T-cell (primary cell): ENCODE data around the gene NES. TPM values are rescaled to one million over a fixed set of nuclear protein-coding genes. Genes with fewer than 3 reads are reported as not detected.

Experiments
- ATAC-seq, 4 experiments: fragments of 200-7000 bp in 3 of 4; fragments of 150-1000 bp in 1 of 4; cut with Tn5 transposase; replicated peaks in 1 of 4; 1 replicate in 3 of 4; 2 replicates in 1 of 4; pipeline ENCODE4 v1.10.0; 2021; ENCODE audit warnings: moderate library complexity in 3 of 4, mild to moderate bottlenecking in 2 of 4, moderate number of reproducible peaks in 1 of 4
- CTCF ChIA-PET, 2 donors: fragments of 300-600 bp; sonication (Branson Sonifier 250); formaldehyde crosslinking; loops; one replicate each; lab custom pipeline; 2022; ENCODE audit warnings: antibody characterized with exemption in 2 of 2; lab: Charles Lee
- POLR2A ChIA-PET, 2 donors: fragments of 300-600 bp; sonication (Branson Sonifier 250); formaldehyde crosslinking; loops; one replicate each; lab custom pipeline; 2022; ENCODE audit warnings: antibody characterized with exemption in 2 of 2; lab: Charles Lee
- DNase-seq, 35 experiments: peaks; one replicate each; pipeline versions ENCODE4 v3.0.0 to v3.0.0-alpha.2; 2013 to 2023
- H3K27ac ChIP-seq: one replicate; pipeline ENCODE4 v1.5.1; 2013; ENCODE audit warnings: low read length
- H3K27me3 ChIP-seq, 2 experiments: replicated peaks in 1 of 2; 1 replicate in 1 of 2; 2 replicates in 1 of 2; pipeline versions ENCODE4 v1.6.1 to v1.7.0; 2013; ENCODE audit warnings: low read length in 1 of 2, mixed read lengths in 1 of 2; ENCODE audit not compliant: control insufficient read depth in 2 of 2, insufficient read depth in 2 of 2; ENCODE audit errors: extremely low read depth in 1 of 2
- H3K36me3 ChIP-seq, 2 donors: 1 replicate in 1 of 2; 2 replicates in 1 of 2; pipeline versions ENCODE4 v1.6.1 to v1.7.0; 2013; ENCODE audit warnings: low read length in 1 of 2; ENCODE audit not compliant: control insufficient read depth in 2 of 2, insufficient read depth in 1 of 2; ENCODE audit errors: extremely low read depth in 1 of 2
- H3K4me1 ChIP-seq, 2 experiments: 1 replicate in 1 of 2; 2 replicates in 1 of 2; pipeline versions ENCODE4 v1.6.1 to v1.7.0; 2013; ENCODE audit warnings: low read length in 2 of 2, mixed read lengths in 1 of 2; ENCODE audit not compliant: insufficient read depth in 2 of 2, control insufficient read depth in 1 of 2; ENCODE audit errors: extremely low read depth in 1 of 2
- H3K4me3 ChIP-seq, 2 donors: 1 replicate in 1 of 2; 2 replicates in 1 of 2; pipeline versions ENCODE4 v1.5.1 to v1.7.0; 2013; ENCODE audit warnings: mild to moderate bottlenecking in 2 of 2, low read length in 1 of 2, moderate library complexity in 1 of 2; ENCODE audit not compliant: control insufficient read depth in 1 of 2; ENCODE audit errors: extremely low read depth in 1 of 2
- H3K9me3 ChIP-seq: 2 replicates; pipeline ENCODE4 v1.7.0; 2013
- H3K27ac Mint-ChIP-seq, 2 donors: one replicate each; pipeline ENCODE4 v1.8.0; 2020 to 2021; ENCODE audit warnings: mild to moderate bottlenecking in 2 of 2, mixed read lengths in 2 of 2
- H3K27me3 Mint-ChIP-seq, 2 donors: one replicate each; pipeline ENCODE4 v1.8.0; 2021 to 2022; ENCODE audit warnings: mixed read lengths in 2 of 2
- H3K36me3 Mint-ChIP-seq: one replicate; pipeline ENCODE4 v1.8.0; 2021; ENCODE audit warnings: mixed read lengths
- H3K4me1 Mint-ChIP-seq, 3 donors: one replicate each; pipeline ENCODE4 v1.8.0; 2020 to 2022; ENCODE audit warnings: mixed read lengths in 3 of 3, mild to moderate bottlenecking in 1 of 3
- H3K4me3 Mint-ChIP-seq, 3 donors: one replicate each; pipeline ENCODE4 v1.8.0; 2020 to 2022; ENCODE audit warnings: mild to moderate bottlenecking in 3 of 3, mixed read lengths in 3 of 3, moderate library complexity in 3 of 3
- H3K9me3 Mint-ChIP-seq, 3 donors: one replicate each; pipeline ENCODE4 v1.8.0; 2020 to 2022; ENCODE audit warnings: mixed read lengths in 3 of 3
- WGBS: methylation state at CpG from one replicate; pipeline ENCODE4 v1.1.5; 2013; ENCODE audit warnings: missing lambda C conversion rate; ENCODE audit not compliant: insufficient coverage; 5-methylcytosine and 5-hydroxymethylcytosine counted together
- total RNA-seq, 35 experiments: library from RNA in 6 of 35; stranded (reverse) in 6 of 35; fragments of 120-200 nt in 1 of 35; gene quantifications; one replicate each; pipeline versions ENCODE4 v1.2.1 to v1.2.4 and lab custom pipeline; 2013 to 2026

Gene NES
- total RNA-seq, 5 donors from 2014 or later (not counting 1 experiment from before 2014, with no cell fraction given) = 0.10 to 0.35 (median 0.25) TPM; not detected in 2

GRCh38 chr1:156646738-156647211, 30.4 kb downstream of the NES start:
- no peaks in the 10 kb centered on the region for H3K36me3 Mint-ChIP-seq
- ATAC-seq = no peak
- H3K4me3 ChIP-seq = no peak overlapping the region
- POLR2A ChIA-PET = no interaction called here
- peaks cover 5 to 25% of the 10 kb centered on the region in 2 experiments for H3K4me1 ChIP-seq
- 26% methylated on average over 51 of the region's 51 CpGs for WGBS
- DNase-seq = no peak
- peaks cover 17 to 91% of the 10 kb centered on the region in 2 experiments for H3K27me3 ChIP-seq
- no peaks in the 10 kb centered on the region for H3K9me3 ChIP-seq
- H3K27me3 Mint-ChIP-seq = peaks cover 64 to 86% of the 10 kb centered on the region in 2 donors
- peaks cover 16 to 25% (median 22%) of the 10 kb centered on the region in 3 donors for H3K4me1 Mint-ChIP-seq
- no peak overlapping the region for H3K4me3 Mint-ChIP-seq
- CTCF ChIA-PET = no interaction called here
- no peaks in the 10 kb centered on the region for H3K9me3 Mint-ChIP-seq
- no peak overlapping the region for H3K27ac Mint-ChIP-seq
- H3K36me3 ChIP-seq = no peaks in the 10 kb centered on the region
- no peak overlapping the region for H3K27ac ChIP-seq

- Mint-ChIP-seq H3K27me3 (peaks cover 66 to 86% of the 10 kb centered on the region in 2 donors), H3K4me3 (no peak overlapping the region), H3K36me3 (no peaks in the 10 kb centered on the region), H3K4me1 (peaks cover 20 to 36% (median 33%) of the 10 kb centered on the region in 3 donors), H3K9me3 (no peaks in the 10 kb centered on the region), H3K27ac (no peak overlapping the region)
- Histone ChIP-seq H3K4me3 (no peak overlapping the region), H3K27me3 (peaks cover 22 to 93% of the 10 kb centered on the region in 2 experiments), H3K36me3 (no peaks in the 10 kb centered on the region), H3K27ac (no peak overlapping the region), H3K4me1 (peaks cover 9 to 34% of the 10 kb centered on the region in 2 experiments), H3K9me3 (no peaks in the 10 kb centered on the region)
- ATAC-seq (no peak), DNase-seq (no peak)
- 88% methylated on average over 1 of the region's 1 CpG for WGBS
- CTCF ChIA-PET = interaction anchor here in 1 of 2 donors (0.6 kb wide), 1 partner anchor 235 kb away, joined by 3 read pairs; no protein-coding TSS in a partner anchor
- POLR2A ChIA-PET = no interaction called here
Measured at GRCh38 chr1:156645666-156646065, 31.5 kb downstream of the NES start.

DNA sequence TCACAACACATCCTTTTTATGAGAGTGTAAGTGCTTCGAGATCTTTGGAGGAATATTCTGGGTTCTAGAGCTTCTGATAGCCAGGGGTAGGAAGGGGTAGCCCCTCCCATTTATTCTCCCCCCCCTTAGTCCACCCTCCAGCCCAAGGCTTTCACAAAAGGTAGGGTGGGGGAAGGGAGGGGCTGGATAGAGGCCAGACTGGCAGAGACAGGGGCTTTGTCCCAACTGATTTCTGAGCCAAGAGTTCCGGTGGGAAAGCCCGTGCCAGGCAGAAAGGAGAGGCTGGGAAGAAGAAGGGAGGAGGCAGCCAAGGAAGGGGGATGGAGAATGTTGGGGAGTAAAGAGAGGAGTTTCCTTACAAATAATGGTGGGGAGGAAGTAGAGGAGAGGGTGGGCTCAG, 32.2 kb downstream of the NES start:
- H3K36me3 Mint-ChIP-seq = no peaks in the 10 kb centered on the region
- no peak for ATAC-seq
- H3K27ac Mint-ChIP-seq = no peak overlapping the region
- Histone ChIP-seq H3K4me1 (peaks cover 9 to 34% of the 10 kb centered on the region in 2 experiments), H3K9me3 (no peaks in the 10 kb centered on the region), H3K36me3 (no peaks in the 10 kb centered on the region), H3K27me3 (peaks cover 20 to 93% of the 10 kb centered on the region in 2 experiments), H3K4me3 (no peak overlapping the region), H3K27ac (no peak overlapping the region)
- H3K27me3 Mint-ChIP-seq = peaks cover 69 to 86% of the 10 kb centered on the region in 2 donors
- no peaks in the 10 kb centered on the region for H3K9me3 Mint-ChIP-seq
- no peak for DNase-seq
- ChIA-PET CTCF (no interaction called here), POLR2A (no interaction called here)
- H3K4me3 Mint-ChIP-seq = no peak overlapping the region
- peaks cover 20 to 36% (median 34%) of the 10 kb centered on the region in 3 donors for H3K4me1 Mint-ChIP-seq
- 74% methylated on average over 2 of the region's 3 CpGs for WGBS

DNA sequence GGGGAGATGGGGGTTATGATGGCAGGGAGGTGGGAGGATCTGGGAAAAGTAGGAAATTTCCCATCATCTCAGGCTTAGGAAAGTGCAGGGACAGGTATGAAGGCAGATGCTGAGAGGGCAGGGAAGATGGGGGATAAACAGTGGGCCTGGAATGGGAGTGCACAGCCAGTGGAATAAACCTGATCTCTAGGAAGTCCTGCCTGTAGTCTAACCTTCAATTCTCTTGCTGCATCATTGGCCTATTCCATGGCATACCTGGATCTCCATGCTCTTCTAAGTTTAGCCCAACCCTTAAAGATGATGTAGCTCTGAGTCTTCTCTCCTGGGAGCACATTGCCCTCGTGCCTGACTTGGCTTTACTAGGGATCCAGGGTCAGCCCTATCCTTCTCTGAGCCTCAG, 32.6 kb downstream of the NES start:
- ATAC-seq (no peak), DNase-seq (no peak)
- WGBS = no CpG with 5 or more reads among the region's 1 CpG
- ChIA-PET POLR2A (no interaction called here), CTCF (no interaction called here)
- Mint-ChIP-seq H3K36me3 (no peaks in the 10 kb centered on the region), H3K4me1 (peaks cover 20 to 36% (median 34%) of the 10 kb centered on the region in 3 donors), H3K9me3 (no peaks in the 10 kb centered on the region), H3K27me3 (peaks cover 70 to 88% of the 10 kb centered on the region in 2 donors), H3K27ac (no peak overlapping the region), H3K4me3 (no peak overlapping the region)
- H3K4me3 ChIP-seq = no peak overlapping the region
- H3K9me3 ChIP-seq = no peaks in the 10 kb centered on the region
- H3K27ac ChIP-seq = no peak overlapping the region
- H3K4me1 ChIP-seq = peaks cover 9 to 34% of the 10 kb centered on the region in 2 experiments
- no peaks in the 10 kb centered on the region for H3K36me3 ChIP-seq
- H3K27me3 ChIP-seq = peaks cover 20 to 95% of the 10 kb centered on the region in 2 experiments

DNA sequence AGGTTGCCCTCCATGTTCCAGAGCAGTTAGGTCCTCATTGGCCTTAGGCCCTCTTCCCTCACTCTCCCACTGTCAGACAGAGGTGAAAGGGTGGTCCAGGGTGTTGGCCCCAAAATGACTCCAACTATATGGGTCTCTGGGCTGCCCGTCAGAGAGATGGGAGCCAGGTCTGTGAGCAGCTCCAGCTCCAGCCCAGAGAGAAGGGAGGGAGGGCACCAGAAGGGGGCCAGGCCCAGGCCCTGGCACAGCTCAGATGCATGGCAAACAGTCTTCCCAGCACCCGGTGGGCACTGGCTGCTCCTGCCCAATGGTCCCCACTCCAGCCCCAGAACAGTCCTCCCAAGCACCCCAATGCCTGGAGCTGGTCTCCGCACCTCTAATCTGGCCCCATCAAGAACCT, 33.1 kb downstream of the NES start:
- Histone ChIP-seq H3K27ac (no peak overlapping the region), H3K9me3 (no peaks in the 10 kb centered on the region), H3K27me3 (peaks cover 20 to 96% of the 10 kb centered on the region in 2 experiments), H3K4me3 (no peak overlapping the region), H3K4me1 (peaks cover 9 to 34% of the 10 kb centered on the region in 2 experiments), H3K36me3 (no peaks in the 10 kb centered on the region)
- DNase-seq = no peak
- no peaks in the 10 kb centered on the region for H3K9me3 Mint-ChIP-seq
- no peak overlapping the region for H3K27ac Mint-ChIP-seq
- ATAC-seq = peak in 1 of 4 experiments; percentile 8
- H3K36me3 Mint-ChIP-seq = no peaks in the 10 kb centered on the region
- H3K4me3 Mint-ChIP-seq = no peak overlapping the region
- peaks cover 20 to 36% (median 34%) of the 10 kb centered on the region in 3 donors for H3K4me1 Mint-ChIP-seq
- POLR2A ChIA-PET = interaction anchor here in 1 of 2 donors (0.6 kb wide), 2 partner anchors 27 to 66 kb away, joined by 3 to 6 read pairs; no protein-coding TSS in a partner anchor
- peaks cover 73 to 92% of the 10 kb centered on the region in 2 donors for H3K27me3 Mint-ChIP-seq
- WGBS = no CpG with 5 or more reads among the region's 3 CpGs
- CTCF ChIA-PET = interaction anchor here in 1 of 2 donors (0.6 kb wide), 1 partner anchor 53 kb away, joined by 8 read pairs; no protein-coding TSS in a partner anchor

DNA sequence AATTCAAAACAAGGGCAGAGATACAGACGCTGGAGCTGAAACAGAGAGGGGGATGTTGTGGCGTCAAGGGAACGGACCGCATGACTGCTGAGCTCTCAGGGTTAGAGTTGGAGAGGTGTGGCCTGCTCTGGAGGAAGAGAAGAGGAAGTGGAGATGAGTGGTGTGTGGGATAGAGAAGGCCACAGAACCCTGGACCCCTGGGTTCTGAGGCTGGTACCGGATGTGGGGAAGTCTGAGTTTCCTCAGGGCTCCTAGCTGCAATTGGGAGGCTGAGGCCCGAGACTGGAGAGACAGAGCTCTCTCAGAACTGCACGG, 33.5 kb downstream of the NES start:
- POLR2A ChIA-PET = interaction anchor here in 1 of 2 donors (0.6 kb wide), 2 partner anchors 26 to 67 kb away, joined by 3 to 6 read pairs; no protein-coding TSS in a partner anchor
- Histone ChIP-seq H3K36me3 (no peaks in the 10 kb centered on the region), H3K4me1 (peaks cover 9 to 34% of the 10 kb centered on the region in 2 experiments), H3K9me3 (no peaks in the 10 kb centered on the region), H3K27ac (no peak overlapping the region), H3K27me3 (peaks cover 20 to 97% of the 10 kb centered on the region in 2 experiments), H3K4me3 (no peak overlapping the region)
- no peaks in the 10 kb centered on the region for H3K36me3 Mint-ChIP-seq
- no peak overlapping the region for H3K27ac Mint-ChIP-seq
- peak overlapping the region in 1 of 3 donors; percentile 81 for H3K4me3 Mint-ChIP-seq
- peaks cover 20 to 36% (median 34%) of the 10 kb centered on the region in 3 donors for H3K4me1 Mint-ChIP-seq
- 14% methylated on average over 5 of the region's 7 CpGs for WGBS
- CTCF ChIA-PET = interaction anchor here in 1 of 2 donors (0.6 kb wide), 1 partner anchor 54 kb away, joined by 8 read pairs; no protein-coding TSS in a partner anchor
- H3K27me3 Mint-ChIP-seq = peaks cover 73 to 92% of the 10 kb centered on the region in 2 donors
- peak; percentile 54 to 85 (median 62) for ATAC-seq
- peak in 18 of 35 experiments; percentile 19 to 48 (median 32) for DNase-seq
- no peaks in the 10 kb centered on the region for H3K9me3 Mint-ChIP-seq
